ENCODE data around the gene PIP5K1A. TPM values are rescaled to one million over a fixed set of nuclear protein-coding genes. Genes with fewer than 3 reads are reported as not detected.

Gene PIP5K1A
- total and polyA plus RNA-seq, 4 donors: 21.7 to 120 (median 37.5) TPM

- DNase-seq (no peak), ATAC-seq (ENCODE audit: insufficient read depth, low FRiP score) (no peak)
- Histone ChIP-seq H3K27me3 (ENCODE audit: control insufficient read depth in 3 of 3, insufficient read depth in 3 of 3, low read length in 2 of 3) (no peaks in the 10 kb centered on the region), H3K27ac (ENCODE audit: low read depth in 1 of 2, low read length in 1 of 2) (peak overlapping the region in 1 of 2 donors; percentile 98), H3K36me3 (ENCODE audit: control insufficient read depth in 4 of 4, insufficient read depth in 4 of 4, low read length in 4 of 4) (peaks cover 4 to 30% (median 25%) of the 10 kb centered on the region in 4 donors), H3K4me3 (no peak overlapping the region), H3K4me1 (ENCODE audit: control insufficient read depth in 5 of 5, insufficient read depth in 5 of 5, low read length in 5 of 5) (peaks cover 0 to 15% (median 8%) of the 10 kb centered on the region in 5 donors), H3K9me3 (ENCODE audit: control insufficient read depth in 4 of 4, insufficient read depth in 3 of 4, low read length in 3 of 4) (no peaks in the 10 kb centered on the region), H3K9ac (ENCODE audit: insufficient read depth in 1 of 2, low read length in 2 of 2) (peak overlapping the region in 1 of 2 donors; percentile 24)
- TF ChIP-seq, protein P1, sequence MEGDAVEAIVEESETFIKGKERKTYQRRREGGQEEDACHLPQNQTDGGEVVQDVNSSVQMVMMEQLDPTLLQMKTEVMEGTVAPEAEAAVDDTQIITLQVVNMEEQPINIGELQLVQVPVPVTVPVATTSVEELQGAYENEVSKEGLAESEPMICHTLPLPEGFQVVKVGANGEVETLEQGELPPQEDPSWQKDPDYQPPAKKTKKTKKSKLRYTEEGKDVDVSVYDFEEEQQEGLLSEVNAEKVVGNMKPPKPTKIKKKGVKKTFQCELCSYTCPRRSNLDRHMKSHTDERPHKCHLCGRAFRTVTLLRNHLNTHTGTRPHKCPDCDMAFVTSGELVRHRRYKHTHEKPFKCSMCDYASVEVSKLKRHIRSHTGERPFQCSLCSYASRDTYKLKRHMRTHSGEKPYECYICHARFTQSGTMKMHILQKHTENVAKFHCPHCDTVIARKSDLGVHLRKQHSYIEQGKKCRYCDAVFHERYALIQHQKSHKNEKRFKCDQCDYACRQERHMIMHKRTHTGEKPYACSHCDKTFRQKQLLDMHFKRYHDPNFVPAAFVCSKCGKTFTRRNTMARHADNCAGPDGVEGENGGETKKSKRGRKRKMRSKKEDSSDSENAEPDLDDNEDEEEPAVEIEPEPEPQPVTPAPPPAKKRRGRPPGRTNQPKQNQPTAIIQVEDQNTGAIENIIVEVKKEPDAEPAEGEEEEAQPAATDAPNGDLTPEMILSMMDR (IDR thresholded peaks at IDR 0.05; ENCODE audit: control extremely low read depth, extremely low read depth): no peak
- 66 to 78% methylated on average over 2 of the region's 2 CpGs for WGBS, 2 donors
These were observed 85.7 kb downstream of the PIP5K1A start for GRCh38 chr1:151284013-151284577.

DNA sequence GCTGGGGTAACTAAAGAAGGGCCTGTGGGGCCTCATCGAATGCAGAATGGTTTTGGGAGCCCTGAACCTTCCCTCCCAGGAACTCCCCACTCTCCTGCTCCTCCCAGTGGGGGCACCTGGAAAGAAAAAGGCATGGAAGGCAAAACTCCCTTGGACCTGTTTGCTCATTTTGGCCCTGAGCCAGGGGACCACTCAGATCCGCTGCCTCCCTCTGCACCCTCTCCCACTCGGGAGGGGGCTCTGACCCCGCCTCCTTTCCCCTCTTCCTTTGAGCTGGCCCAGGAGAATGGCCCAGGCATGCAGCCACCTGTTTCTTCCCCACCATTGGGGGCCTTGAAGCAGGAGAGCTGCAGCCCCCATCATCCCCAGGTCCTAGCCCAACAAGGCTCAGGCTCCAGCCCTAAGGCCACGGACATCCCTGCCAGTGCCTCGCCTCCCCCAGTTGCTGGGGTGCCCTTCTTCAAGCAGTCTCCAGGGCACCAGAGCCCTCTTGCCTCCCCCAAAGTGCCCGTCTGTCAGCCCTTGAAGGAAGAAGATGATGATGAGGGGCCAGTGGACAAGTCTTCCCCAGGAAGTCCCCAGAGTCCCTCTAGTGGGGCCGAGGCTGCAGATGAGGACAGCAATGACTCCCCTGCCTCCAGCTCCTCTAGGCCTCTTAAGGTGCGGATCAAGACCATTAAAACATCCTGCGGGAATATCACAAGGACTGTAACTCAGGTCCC lies 88.4 kb downstream of the PIP5K1A start:
- no peak overlapping the region for H3K27ac ChIP-seq (ENCODE audit: low read depth in 1 of 2, low read length in 1 of 2)
- ATAC-seq (ENCODE audit: insufficient read depth, low FRiP score) (no peak), DNase-seq (no peak)
- peaks cover 0 to 12% (median 8%) of the 10 kb centered on the region in 5 donors for H3K4me1 ChIP-seq (ENCODE audit: control insufficient read depth in 5 of 5, insufficient read depth in 5 of 5, low read length in 5 of 5)
- WGBS, 2 donors: 89 to 93% methylated on average over 10 of the region's 10 CpGs
- peaks cover 4 to 52% (median 30%) of the 10 kb centered on the region in 4 donors for H3K36me3 ChIP-seq (ENCODE audit: control insufficient read depth in 4 of 4, insufficient read depth in 4 of 4, low read length in 4 of 4)
- no peak overlapping the region for H3K4me3 ChIP-seq
- H3K9me3 ChIP-seq (ENCODE audit: control insufficient read depth in 4 of 4, insufficient read depth in 3 of 4, low read length in 3 of 4): no peaks in the 10 kb centered on the region
- H3K9ac ChIP-seq (ENCODE audit: insufficient read depth in 1 of 2, low read length in 2 of 2): no peak overlapping the region
- TF ChIP-seq, protein P1 (IDR thresholded peaks at IDR 0.05; ENCODE audit: control extremely low read depth, extremely low read depth): no peak
- H3K27me3 ChIP-seq (ENCODE audit: control insufficient read depth in 3 of 3, insufficient read depth in 3 of 3, low read length in 2 of 3): no peaks in the 10 kb centered on the region

GRCh38 chr1:151287341-151287699 lies 89.0 kb downstream of the PIP5K1A start:
- Histone ChIP-seq H3K9me3 (ENCODE audit: control insufficient read depth in 4 of 4, insufficient read depth in 3 of 4, low read length in 3 of 4) (no peaks in the 10 kb centered on the region), H3K36me3 (ENCODE audit: control insufficient read depth in 4 of 4, insufficient read depth in 4 of 4, low read length in 4 of 4) (peaks cover 7 to 55% (median 30%) of the 10 kb centered on the region in 4 donors), H3K27me3 (ENCODE audit: control insufficient read depth in 3 of 3, insufficient read depth in 3 of 3, low read length in 2 of 3) (no peaks in the 10 kb centered on the region), H3K9ac (ENCODE audit: insufficient read depth in 1 of 2, low read length in 2 of 2) (no peak overlapping the region), H3K4me3 (no peak overlapping the region), H3K4me1 (ENCODE audit: control insufficient read depth in 5 of 5, insufficient read depth in 5 of 5, low read length in 5 of 5) (peaks cover 0 to 12% (median 8%) of the 10 kb centered on the region in 5 donors), H3K27ac (ENCODE audit: low read depth in 1 of 2, low read length in 1 of 2) (no peak overlapping the region)
- TF ChIP-seq, protein P1 (IDR thresholded peaks at IDR 0.05; ENCODE audit: control extremely low read depth, extremely low read depth): no peak
- DNase-seq (no peak), ATAC-seq (ENCODE audit: insufficient read depth, low FRiP score) (no peak)
- 92 to 96% methylated on average over 7 of the region's 7 CpGs for WGBS, 2 donors

All from lung (tissue), 12 donors.